ENCODE data around the gene ARHGEF17.
A peak's percentile ranks its signal among the peaks of the same experiment; 100 is the strongest.

The ARHGEF17 gene

DNA sequence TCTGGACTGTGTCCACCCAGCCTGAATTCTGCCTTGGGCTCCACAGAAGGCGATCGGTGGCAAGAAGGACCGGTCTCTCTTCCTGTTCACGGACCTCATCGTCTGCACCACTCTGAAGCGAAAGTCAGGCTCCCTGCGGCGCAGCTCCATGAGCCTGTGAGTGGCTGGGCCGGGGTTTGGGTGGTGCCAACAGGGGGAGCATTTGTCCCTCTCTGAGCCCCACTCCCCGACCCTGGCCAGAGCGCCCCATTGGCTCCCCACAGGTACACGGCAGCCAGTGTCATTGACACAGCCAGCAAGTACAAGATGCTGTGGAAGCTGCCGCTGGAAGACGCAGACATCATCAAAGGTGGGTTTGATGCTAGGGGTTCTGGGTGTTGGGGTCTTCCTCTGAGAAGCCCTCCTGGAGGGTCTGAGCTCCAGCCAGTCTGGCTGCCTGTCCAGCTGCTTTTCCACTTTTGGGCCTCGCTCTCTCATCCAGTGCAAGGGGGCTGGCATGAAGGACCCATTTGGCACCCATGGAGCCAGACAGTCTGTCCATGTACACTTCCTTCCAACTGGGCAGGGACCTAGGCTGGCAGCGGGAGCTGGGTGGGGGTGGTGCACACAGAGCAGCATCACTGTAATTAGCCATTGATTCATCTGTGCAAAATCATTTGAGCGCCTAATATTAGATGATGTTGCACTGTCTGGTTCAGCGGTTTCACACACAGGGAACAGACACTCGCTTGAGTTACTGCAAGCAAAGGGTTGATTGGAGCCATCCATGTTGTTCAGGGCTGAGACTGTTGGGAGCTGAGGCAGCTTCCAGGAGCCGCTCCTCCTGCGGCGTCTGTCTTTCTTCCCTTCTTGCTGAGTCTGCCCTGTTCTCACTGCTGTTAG, 49.1 kb downstream of the ARHGEF17 start:
- no peak for ATAC-seq

DNA sequence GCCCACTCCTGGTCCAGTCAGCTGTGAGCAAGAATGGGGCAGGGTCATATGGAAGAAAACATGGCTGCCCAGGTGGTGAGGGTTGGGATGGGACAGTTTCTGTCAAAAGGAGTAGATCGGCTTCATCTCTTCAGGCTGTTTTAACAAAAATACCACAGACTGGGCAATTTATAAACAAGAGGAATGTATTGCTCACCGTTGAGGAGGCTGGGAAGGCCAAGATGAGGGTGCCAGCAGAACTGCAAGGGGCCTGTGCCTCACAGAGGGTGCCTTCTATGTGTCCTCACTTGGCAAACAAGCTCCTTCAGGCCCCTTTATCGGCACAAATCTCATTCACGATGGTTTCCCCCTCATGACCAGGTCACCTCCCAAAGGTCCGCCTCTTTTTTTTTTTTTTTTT, 50.0 kb downstream of the ARHGEF17 start:
- ATAC-seq: no peak

DNA sequence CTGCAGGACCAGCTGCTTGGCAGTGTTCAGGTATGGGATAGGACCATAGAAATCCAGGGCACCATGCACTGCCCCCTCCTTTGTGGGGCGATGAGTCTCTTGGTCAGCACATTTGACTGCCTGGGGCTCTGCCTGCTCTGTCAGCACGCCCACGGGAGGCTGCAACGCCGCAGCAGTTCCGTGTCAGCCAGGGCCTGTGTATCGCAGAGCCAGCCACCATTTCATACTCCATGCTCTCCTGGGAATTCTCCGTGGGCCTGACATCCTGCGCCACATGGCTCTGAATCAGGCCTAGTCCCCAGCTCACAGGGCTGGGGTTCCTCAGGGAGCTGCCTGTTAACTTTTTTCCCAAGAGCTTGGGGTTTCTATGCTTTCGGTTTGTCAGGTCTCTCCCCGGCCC, 51.3 kb downstream of the ARHGEF17 start:
- ATAC-seq: no peak

DNA sequence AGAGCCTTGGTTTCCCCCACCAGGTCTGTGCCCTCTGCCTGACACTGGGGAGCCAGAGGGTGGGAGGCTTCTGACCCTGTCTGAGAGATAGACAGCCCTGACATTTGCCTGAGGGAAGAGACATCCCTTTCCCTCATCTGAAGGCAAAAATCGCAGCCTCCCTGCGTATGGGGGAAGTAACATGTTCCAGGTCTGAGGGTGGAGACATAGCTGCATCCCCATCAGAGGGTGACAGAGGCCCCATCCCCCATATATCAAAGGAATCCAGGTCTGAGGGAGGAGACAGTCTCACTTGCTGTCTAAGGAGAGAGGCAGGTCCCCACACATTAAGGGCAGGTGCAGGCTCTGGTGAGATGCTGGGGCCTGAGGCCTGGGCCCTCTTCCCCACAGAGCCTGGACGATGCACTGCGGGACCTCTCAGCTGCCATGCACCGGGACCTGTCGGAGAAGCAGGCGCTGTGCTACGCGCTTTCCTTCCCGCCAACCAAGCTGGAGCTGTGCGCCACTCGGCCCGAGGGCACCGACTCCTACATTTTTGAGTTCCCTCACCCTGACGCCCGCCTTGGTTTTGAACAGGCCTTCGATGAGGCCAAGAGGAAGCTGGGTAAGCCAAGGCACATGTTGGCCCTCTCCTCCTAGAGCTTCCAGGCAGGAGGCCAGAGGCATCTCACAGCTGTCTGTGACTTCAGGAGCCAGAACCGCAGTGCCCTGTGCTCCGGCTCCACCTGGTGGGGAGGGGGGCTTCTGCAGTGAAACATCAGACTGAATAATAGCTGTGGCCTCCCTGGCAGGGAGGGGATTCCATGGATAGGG, 52.1 kb downstream of the ARHGEF17 start:
- no peak for ATAC-seq

DNA sequence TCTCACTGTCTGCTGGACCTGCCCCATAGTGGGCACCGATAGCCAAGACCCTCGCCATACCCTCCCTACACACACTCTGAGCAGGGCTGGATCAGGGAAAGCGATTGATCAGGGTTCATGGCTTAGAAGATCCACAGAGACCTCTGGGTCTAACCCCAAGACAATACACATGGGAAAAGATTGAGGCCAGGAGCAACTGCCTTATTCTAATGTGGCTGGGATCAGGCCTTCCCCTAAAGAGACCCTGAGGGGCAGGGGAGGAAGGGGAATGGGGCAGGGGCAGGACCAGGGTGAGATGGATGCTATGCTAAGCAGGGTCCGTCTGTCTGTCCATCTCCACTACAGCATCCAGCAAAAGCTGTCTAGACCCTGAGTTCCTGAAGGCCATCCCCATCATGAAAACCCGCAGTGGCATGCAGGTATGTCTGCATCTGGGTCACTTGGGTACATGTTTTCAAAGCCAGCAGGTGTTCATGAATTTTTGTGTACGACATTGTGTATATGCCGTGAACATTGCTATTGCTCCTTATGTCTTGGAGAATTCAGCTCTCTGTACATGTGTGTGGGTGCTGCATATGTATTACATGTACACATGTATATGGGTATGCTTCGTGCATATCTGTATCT, 52.8 kb downstream of the ARHGEF17 start:
- ATAC-seq: no peak

DNA sequence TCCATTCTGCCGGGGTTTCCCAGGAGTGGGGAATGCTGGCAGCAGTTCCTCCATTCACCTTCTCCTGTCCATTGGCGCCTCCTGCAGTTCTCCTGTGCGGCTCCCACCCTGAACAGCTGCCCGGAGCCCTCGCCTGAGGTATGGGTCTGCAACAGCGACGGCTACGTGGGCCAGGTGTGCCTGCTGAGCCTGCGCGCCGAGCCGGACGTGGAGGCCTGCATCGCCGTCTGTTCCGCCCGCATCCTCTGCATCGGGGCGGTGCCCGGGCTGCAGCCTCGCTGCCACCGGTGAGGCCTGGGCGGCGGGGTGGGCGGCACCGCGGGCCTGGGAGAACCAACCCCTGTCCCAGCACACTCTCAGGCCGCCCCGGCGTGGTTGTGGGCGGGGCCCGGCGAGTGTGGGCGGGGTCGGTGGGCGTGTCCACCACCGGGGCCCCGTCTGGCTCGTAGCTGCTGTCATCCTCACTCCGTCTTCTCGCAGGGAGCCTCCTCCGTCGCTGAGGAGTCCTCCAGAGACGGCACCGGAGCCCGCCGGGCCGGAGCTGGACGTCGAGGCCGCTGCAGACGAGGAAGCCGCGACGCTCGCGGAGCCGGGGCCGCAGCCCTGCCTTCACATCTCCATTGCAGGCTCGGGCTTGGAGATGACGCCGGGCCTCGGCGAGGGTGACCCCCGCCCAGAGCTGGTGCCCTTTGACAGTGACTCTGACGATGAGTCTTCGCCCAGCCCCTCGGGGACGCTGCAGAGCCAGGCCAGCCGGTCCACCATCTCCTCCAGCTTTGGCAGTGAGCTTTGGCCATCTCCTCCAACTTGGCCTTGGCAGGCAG, 54.1 kb downstream of the ARHGEF17 start:
- ATAC-seq: no peak

DNA sequence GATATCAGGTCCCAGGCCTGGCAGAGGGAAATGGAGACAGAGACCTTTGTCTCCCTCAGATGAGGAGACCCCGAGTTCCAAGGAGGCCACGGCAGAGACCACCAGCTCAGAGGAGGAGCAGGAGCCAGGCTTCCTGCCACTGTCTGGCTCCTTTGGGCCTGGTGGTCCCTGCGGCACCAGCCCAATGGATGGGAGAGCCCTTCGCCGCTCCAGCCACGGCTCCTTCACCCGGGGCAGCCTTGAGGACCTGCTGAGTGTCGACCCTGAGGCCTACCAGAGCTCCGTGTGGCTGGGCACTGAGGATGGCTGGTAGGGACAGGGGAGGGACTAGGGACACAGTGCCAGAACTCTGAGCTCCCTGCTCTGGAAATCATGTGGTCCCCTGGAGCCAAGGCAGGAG, 55.1 kb downstream of the ARHGEF17 start:
- ATAC-seq: no peak

DNA sequence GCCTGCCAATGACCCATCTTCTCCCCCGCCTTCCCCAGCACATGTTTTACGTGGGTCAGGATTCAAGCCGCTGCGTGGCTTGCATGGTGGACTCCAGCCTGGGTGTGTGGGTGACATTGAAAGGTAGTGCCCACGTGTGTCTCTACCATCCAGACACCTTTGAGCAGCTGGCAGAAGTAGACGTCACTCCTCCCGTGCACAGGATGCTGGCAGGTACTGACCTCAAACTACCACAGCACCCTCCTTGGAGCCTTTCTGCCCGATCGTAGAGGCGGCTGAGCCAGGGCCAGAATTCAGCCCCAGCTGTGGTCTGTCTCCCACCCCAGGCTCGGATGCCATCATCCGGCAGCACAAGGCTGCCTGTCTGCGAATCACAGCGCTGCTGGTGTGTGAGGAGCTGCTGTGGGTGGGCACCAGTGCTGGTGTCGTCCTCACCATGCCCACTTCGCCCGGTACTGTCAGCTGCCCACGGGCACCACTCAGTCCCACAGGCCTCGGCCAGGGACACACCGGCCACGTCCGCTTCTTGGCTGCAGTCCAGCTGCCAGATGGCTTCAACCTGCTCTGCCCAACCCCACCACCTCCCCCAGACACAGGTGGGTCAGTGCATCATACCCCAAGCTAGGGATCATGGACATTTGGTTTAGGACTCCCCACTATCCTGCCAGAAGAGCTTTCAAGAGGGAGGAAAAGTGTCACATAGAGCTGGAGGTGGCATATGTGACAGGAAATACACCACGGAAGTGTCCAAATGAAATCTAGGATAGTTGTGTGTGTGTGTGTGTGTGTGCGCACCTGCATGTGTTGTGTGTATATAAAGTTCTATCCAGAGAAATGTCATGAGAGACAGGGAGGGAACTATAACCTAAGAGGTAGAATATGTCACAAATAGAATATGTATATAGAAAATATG, 57.5 kb downstream of the ARHGEF17 start:
- ATAC-seq: no peak

DNA sequence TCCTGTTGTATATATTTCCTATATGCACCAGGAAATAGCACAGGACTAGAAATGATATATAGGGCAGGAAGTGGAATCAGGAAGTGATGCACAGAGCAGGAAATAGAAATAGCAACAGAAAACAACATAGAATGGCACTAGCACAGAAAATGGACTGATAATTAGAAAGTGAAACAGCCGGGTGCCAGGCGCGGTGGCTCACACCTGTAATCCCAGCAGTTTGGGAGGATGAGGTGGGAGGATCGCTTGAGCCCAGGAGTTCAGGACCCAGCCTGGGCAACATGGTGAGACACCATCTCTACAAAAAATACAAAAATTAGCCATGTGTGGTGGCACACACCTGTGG, 58.2 kb downstream of the ARHGEF17 start:
- ATAC-seq: peak; percentile 62 to 70

DNA sequence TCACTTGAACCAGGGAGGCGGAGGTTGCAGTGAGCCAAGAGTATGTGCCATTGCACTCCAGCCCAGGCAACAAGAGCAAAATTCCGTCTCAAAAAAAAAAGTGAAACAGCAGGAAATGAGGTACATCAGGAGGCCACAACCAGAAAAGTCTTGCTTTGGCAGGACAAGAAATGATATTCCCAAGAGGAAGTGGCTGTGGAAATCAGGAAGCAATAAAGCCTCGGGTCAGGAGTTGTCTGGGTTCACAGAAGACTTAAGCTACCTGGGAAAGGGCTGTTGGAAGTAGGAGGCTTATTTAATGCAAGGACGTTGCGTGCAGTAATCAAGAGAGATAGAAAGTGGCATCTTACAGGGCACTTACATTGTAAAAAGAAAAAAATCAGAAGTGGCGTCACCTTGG, 58.9 kb downstream of the ARHGEF17 start:
- no peak for ATAC-seq

DNA sequence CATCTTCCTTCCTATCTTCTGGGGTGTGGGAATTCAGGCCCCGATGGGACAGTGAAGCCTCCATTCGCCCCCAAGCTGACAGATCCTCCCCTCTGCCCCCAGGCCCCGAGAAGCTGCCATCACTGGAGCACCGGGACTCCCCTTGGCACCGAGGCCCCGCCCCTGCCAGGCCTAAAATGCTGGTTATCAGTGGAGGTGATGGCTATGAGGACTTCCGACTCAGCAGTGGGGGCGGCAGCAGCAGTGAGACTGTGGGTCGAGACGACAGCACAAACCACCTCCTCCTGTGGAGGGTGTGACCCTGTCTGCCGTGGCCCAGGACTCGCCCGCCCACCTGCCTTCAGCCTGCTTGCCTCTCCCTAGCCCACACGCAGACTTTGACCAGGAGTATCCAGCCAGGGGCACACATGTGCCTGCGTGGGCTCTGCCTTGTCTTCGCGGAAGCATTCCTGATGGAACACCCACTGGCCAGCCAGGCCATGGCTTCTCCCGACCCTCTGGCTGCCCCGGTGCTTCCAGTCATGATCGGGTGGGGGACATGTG, 59.5 kb downstream of the ARHGEF17 start:
- peak in 1 of 2 donors; percentile 28 for ATAC-seq

DNA sequence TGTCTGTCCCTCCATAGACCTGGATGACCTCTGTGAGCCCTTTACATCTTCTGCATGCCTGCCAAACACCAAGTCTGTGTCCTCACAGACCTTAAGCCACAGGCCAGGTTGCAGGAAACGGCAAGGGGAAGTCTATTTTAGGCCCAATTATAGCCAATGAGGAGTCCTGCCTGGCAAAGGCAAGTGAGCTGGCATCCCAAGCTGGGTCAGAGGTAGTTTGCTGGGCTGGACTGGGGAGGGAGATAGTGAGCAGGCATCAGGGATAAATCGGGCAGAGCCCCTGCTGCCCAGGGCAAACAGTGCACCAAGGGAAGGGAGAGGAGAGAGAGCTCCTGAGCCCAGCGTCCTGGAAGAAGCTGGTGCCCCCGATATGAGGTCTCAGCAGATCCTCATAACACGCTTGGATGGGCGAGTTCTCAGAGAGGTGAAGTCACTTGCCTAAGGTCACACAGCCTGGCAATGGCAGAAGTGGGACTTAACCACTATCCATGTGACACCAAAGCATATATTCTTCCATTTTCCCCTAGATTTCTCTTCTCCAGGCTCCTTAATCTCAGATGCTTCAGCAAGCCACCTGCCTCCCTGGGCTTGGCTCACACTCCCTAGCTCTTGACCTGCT, 64.4 kb downstream of the ARHGEF17 start:
- ATAC-seq: no peak

DNA sequence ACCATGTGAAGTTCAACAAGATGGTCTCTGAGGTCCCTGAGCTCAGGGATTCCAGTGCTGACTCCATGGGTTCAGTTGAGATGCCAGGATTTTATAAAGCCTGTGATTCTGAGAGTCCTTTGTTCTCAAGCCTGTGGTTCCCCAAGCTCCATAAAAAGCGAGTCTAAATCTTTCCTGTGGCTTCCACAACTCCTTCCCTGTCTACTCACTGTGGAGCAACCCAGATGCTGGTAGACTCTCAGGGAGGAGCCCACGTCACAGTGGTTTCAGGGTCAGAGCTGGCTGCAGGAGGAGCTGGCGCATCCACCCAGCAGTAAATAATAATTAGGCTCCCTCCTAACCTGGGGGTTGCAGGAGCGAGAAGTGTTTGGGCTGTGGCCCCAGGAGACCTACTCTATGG, 66.1 kb downstream of the ARHGEF17 start:
- no peak for ATAC-seq

DNA sequence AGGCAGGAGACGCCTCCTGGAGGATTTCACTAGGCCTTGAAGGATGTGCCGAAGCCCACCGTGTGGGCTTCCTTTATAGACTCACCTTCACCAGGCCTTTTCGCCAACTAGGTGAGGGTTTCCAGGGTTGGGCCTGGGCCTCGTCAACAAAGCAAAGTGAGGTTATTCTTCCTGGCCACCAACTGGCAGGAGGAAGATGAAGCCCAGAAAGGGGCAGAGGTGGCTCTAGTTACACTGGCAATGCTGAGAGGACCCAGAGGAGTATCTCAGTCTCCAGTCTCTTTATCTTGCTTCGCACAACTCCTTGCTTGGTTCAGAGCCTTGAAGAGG, 67.7 kb downstream of the ARHGEF17 start:
- no peak for ATAC-seq

DNA sequence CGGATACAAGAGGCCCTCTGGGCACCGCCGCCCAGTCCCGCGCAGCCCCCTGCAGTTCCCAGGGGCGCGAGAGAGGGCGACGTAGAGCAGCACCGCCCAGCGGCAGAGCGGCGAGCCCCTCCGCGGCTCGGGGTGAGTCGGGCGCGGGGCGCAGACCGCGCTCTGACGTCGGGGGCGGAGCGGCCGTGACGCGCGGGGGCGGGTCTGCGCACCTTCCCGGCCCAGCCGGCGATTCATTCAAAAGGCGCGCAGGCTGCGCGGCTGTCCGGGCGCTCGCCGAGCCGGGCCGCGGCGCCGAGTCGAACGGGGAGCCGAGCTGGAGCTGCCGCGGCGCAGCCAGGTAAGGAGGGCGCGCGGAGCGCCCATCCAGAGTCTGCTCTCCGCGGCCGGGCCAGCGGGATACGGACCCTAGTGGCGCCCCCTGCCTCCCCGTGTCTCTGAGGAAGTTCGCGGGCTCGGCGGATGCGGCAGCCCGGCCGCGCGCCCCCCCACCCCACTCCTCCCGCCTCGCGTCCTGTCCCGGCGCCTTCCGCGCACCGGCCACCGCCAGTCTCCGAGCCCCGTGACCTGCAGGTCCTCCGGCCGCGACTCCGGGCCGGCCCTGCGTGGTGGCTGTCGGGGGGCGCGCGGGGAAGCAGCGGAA, 68.2 kb downstream of the ARHGEF17 start, which contains the start of gene RELT:
Gene RELT (plus strand): TSS at position 240 of the 643 bp plus-strand sequence. CDS start 12,738 bp downstream, outside the sequence.
- ATAC-seq: peak; percentile 83 to 84

DNA sequence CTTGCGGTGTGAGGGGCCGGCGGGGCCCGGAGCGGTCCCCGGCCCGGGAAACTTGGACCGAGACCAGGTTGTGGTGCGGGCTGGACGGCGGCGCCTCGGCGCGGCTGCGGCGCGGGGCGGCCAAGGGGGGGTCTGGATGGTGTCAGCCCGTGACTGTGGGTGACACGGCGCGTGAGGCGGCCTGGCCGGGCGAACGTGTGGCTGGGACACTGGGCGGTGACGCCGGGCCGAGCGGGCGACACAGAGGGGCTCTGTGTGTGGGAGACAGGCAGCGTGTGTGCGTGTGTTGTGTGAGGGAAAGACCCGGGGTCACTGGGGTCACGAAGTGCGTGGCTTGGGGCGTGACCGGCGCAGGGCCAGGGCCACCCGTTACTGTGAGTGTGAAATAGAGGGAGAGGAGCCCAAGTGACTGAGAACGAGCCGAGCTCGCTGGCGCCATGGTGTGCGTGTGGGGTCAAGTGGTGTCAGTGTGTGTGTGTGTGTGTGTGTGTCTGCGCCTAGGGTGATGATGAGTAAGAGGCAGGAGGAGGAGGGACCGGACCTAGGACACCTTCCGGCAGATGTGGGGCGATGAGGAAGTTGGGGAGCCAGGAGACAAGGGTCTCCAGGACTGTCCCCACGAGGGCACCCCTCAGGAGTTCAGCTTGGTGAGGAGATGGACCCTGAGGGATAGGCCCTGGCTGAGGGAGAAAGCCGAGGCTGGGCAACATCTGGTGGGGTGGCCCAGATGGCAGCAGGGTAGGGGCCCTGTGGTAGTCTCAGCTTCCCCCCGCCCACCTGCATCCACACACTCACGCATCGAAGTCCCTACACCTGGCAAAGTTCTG, 68.9 kb downstream of the ARHGEF17 start:
- ATAC-seq: peak; percentile 44 to 53

DNA sequence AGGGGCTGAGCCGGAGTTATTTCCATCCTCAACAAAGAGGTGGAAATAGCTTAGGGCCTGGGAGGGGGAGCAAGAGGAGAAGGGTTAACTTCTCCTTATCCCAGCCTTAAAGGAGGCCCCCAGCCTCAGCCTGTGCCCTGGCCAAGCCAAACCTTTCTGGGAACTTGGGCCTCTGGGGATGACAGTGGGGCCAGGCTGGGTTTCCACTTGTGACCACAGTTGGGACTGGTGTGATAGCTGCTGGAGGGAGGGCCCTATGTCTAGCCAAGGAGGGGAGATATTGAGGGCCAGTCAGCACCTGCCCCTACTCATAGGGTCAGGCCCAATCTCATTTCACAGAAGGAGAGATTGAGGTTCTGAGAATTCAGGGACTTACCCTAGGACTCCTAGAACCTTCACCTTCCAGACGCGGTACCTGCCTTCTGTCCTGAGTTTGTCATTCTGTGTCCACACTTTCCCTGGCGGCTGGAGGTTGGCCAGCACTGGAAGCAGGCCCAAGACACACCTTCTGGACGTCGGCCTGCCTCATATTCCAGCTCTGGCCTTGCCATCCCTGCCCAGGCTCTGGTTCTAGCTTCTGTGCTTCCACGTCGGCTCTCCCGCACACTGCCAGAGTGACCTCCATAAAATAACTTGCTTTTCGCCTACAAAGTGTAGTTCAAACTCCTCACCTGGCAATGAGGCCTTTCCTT, 71.3 kb downstream of the ARHGEF17 start:
- no peak for ATAC-seq

DNA sequence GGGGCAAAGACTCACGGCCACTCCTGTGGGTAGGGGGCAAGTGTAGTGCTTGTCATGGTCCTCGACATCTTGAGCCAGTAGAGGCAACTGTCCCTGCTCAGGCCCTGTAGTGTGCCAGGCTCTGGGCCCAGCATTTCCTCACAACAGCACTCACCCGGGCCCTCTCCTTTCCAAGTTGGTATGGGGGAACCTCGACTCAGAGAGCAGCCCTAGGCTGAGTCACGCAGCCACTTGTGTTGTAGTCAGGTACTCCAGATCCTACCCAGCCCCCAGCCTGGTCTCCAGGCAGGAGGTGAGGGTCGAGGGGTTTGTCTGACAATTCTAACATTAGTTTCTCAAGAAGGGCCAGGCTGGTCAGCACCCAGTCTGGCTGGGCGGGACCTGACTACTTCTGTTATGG, 72.3 kb downstream of the ARHGEF17 start:
- ATAC-seq: no peak

All from activated CD4-positive, CD25-positive, alpha-beta regulatory T cell treated with anti-CD3 and anti-CD28 coated beads, Interleukin-2, amount 50 U/mL, for 24 hours (primary cell).